AG04450 (cell line): ENCODE measurements around the gene FGF9. TPM values are rescaled to one million over a fixed set of nuclear protein-coding genes. Genes with fewer than 3 reads are reported as not detected.

Experiments
- CTCF ChIA-PET: fragments of 300-600, 350-600 bp; formaldehyde crosslinking; extraction: SDS; loops from one replicate; lab custom pipeline; 2022; ENCODE audit warnings: antibody characterized with exemption, inconsistent platforms; lab: Charles Lee
- POLR2A ChIA-PET: fragments of 350-600 bp; formaldehyde crosslinking; extraction: SDS; loops from one replicate; lab custom pipeline; 2021; ENCODE audit warnings: antibody characterized with exemption, inconsistent platforms; lab: Yijun Ruan, JAX
- DNase-seq: peaks from one replicate; pipeline ENCODE4 v3.0.0-alpha.2; 2011; ENCODE audit warnings: low read depth, low spot score
- H3K27ac ChIP-seq: one replicate; pipeline ENCODE4 v1.5.1; 2012; ENCODE audit warnings: low read depth, low read length, control low read depth
- H3K27me3 ChIP-seq: one replicate; pipeline ENCODE4 v1.6.0; 2012; ENCODE audit warnings: low read length; ENCODE audit not compliant: control insufficient read depth, insufficient read depth
- H3K4me3 ChIP-seq: 2 replicates; pipeline ENCODE4 v1.5.1; 2011; ENCODE audit warnings: mild to moderate bottlenecking, low read depth, low read length, control low read depth
- H3K9me3 ChIP-seq: 2 replicates; pipeline ENCODE4 v1.5.1; 2012; ENCODE audit warnings: low read length; ENCODE audit not compliant: control insufficient read depth, insufficient read depth
- polyA plus RNA-seq: library from polyadenylated mRNA; depleted of rRNA; stranded (reverse); fragments of >200 nt; gene quantifications from 2 replicates; pipeline ENCODE4 v1.2.3, GENCODE V29; 2011
- TF ChIP-seq, protein P1 (sequence below): IDR thresholded peaks from 2 replicates; pipeline ENCODE4 v1.5.1; 2011; ENCODE audit warnings: low read depth, low read length, control low read depth, inconsistent platforms

Gene FGF9
- polyA plus RNA-seq, 1 experiment = 0.26 TPM

DNA sequence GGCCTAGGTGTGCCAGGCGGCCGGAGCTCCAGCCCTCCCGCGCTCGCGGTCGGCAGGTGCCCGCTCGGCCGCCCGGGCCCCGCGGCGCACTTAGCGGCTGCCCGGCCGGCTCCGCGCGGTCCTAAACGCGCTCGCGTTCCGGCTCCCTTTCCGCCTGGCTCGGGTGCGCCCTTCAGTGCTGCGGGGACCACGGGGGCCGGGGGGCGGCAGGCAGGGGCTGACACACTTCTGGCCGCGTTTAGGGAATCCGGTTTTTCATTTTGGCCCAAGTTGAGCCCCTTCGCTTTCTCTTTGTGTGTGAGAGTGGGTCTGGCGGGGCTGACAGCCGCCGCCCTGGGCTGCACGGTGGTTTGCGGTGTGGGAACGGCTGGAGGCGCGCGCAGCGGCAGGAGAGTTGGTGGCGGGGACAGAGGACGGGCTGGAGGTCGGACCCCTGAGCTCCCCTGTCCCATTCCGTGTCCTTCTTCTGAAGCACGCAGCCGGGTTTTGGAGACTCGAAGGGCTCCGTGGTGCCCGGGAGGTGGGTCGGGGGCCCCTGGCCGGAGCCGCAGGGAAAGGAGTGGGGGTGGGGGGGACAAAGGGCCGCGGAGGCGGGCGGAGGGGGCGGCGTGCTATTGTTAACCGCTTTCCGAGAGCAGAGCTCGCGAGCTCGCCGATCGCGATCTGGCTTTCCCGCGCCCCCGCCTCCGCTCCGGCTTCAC, 3.1 kb downstream of the FGF9 start:
- DNase-seq = no peak
- CTCF ChIA-PET = interaction anchor here (0.6 to 1.2 kb wide), 3 partner anchors 21 to 48 kb away, joined by 3 to 5 read pairs (median 4); no protein-coding TSS in a partner anchor
- TF ChIP-seq, protein P1, sequence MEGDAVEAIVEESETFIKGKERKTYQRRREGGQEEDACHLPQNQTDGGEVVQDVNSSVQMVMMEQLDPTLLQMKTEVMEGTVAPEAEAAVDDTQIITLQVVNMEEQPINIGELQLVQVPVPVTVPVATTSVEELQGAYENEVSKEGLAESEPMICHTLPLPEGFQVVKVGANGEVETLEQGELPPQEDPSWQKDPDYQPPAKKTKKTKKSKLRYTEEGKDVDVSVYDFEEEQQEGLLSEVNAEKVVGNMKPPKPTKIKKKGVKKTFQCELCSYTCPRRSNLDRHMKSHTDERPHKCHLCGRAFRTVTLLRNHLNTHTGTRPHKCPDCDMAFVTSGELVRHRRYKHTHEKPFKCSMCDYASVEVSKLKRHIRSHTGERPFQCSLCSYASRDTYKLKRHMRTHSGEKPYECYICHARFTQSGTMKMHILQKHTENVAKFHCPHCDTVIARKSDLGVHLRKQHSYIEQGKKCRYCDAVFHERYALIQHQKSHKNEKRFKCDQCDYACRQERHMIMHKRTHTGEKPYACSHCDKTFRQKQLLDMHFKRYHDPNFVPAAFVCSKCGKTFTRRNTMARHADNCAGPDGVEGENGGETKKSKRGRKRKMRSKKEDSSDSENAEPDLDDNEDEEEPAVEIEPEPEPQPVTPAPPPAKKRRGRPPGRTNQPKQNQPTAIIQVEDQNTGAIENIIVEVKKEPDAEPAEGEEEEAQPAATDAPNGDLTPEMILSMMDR = no peak
- H3K9me3 ChIP-seq = no peaks in the 10 kb centered on the region; the same call in 1 of the 2 replicates
- H3K27me3 ChIP-seq = peaks cover 57% of the 10 kb centered on the region
- peak overlapping the region; percentile 59 for H3K4me3 ChIP-seq
- no peak overlapping the region for H3K27ac ChIP-seq
- POLR2A ChIA-PET = no interaction called here

GRCh38 chr13:21674490-21675009, 3.7 kb downstream of the FGF9 start:
- Histone ChIP-seq H3K27ac (no peak overlapping the region), H3K27me3 (peaks cover 54% of the 10 kb centered on the region), H3K4me3 (peak overlapping the region; percentile 59), H3K9me3 (no peaks in the 10 kb centered on the region; the same call in 1 of the 2 replicates)
- TF ChIP-seq, protein P1 = no peak
- DNase-seq = no peak
- CTCF ChIA-PET = interaction anchor here (0.6 to 1.2 kb wide), 2 partner anchors 21 to 49 kb away, joined by 3 to 4 read pairs; no protein-coding TSS in a partner anchor
- POLR2A ChIA-PET = no interaction called here

DNA sequence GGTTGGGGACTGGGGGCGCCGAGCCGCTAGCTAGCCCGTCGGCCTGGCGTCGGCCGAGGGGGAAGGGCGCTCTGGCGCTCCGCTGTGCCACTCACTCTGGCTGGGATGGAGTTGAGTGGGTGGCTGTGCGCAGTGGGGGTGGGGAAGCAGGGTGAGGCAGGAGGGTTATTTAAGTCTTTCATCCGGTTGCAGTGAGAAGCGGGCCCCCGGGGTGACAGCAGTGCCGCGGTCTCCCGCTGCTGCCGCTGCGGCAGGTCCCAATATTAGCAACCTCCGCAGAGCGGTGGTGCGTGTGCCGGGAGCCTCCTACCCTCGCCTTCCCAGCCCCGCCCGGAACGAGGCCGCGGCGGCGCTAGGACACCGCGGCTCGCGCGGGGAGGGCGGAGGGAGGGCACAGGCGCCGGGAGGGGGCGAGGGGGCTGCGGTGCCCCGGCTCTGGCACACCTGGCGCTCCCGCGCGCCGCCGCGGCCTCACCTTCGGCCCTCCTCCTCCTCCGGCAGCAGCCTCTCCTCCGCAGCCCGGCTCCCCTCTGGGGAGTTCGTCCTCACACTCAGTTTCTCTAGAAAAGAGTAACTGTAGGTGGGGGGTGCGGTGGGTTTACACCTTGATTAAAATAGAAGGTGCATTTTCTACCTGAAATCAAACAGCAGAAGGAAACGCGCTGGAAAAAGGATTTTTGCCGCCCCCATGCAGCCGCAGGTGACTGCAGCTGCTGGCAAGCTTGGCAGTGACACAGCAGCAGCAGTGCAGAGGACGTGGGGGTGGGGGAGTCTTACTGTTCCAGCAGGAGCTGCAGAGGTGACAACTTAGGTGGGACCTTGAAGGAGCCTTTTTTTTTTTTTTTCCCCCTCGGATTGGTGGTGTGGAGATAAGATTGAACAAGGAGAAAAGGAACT, 4.5 kb downstream of the FGF9 start:
- no peak for DNase-seq
- POLR2A ChIA-PET = no interaction called here
- CTCF ChIA-PET = no interaction called here
- Histone ChIP-seq H3K27me3 (peaks cover 54% of the 10 kb centered on the region), H3K4me3 (peak overlapping the region; percentile 39), H3K27ac (no peak overlapping the region), H3K9me3 (no peaks in the 10 kb centered on the region; the same call in 1 of the 2 replicates)
- TF ChIP-seq, protein P1 = no peak

GRCh38 chr13:21676611-21677021, 5.7 kb downstream of the FGF9 start:
- H3K4me3 ChIP-seq = no peak overlapping the region
- CTCF ChIA-PET = no interaction called here
- POLR2A ChIA-PET = no interaction called here
- H3K9me3 ChIP-seq = no peaks in the 10 kb centered on the region; the same call in 1 of the 2 replicates
- no peak for DNase-seq
- H3K27me3 ChIP-seq = peaks cover 49% of the 10 kb centered on the region
- TF ChIP-seq, protein P1 = no peak
- no peak overlapping the region for H3K27ac ChIP-seq
